ENCODE data around the gene TOR1AIP1. TPM values are rescaled to one million over a fixed set of nuclear protein-coding genes. Genes with fewer than 3 reads are reported as not detected.
"Not testable (repeated sequence)": the region's sequence is repeated elsewhere in the genome, so short reads cannot be mapped to it uniquely, and the experiment has no call there.

TOR1AIP1 gene, protein sequence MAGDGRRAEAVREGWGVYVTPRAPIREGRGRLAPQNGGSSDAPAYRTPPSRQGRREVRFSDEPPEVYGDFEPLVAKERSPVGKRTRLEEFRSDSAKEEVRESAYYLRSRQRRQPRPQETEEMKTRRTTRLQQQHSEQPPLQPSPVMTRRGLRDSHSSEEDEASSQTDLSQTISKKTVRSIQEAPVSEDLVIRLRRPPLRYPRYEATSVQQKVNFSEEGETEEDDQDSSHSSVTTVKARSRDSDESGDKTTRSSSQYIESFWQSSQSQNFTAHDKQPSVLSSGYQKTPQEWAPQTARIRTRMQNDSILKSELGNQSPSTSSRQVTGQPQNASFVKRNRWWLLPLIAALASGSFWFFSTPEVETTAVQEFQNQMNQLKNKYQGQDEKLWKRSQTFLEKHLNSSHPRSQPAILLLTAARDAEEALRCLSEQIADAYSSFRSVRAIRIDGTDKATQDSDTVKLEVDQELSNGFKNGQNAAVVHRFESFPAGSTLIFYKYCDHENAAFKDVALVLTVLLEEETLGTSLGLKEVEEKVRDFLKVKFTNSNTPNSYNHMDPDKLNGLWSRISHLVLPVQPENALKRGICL
- polyA plus RNA-seq (ENCODE audit: insufficient read length in 10 of 10), result 10 to 100 TPM; 45.2 to 65.1 (median 52.2) TPM
- long read RNA-seq, donor 1, full-length matches to known transcripts, result 12 of 24 reads
- long read RNA-seq, donor 1, partial matches to known transcripts, result 12 of 24 reads
- long read RNA-seq, donor 1, other reads (novel, unspliced or antisense), result 0 of 24 reads
- long read RNA-seq, donor 2, full-length matches to known transcripts, result 6 of 6 reads
- long read RNA-seq, donor 2, partial matches to known transcripts, result 0 of 6 reads
- long read RNA-seq, donor 2, other reads (novel, unspliced or antisense), result 0 of 6 reads
- long read RNA-seq, donor 3, result 0 reads
- long read RNA-seq, donor 4, full-length matches to known transcripts, result 5 of 20 reads
- long read RNA-seq, donor 4, partial matches to known transcripts, result 15 of 20 reads
- long read RNA-seq, donor 4, other reads (novel, unspliced or antisense), result 0 of 20 reads
- long read RNA-seq, donor 5, full-length matches to known transcripts, result 6 of 6 reads
- long read RNA-seq, donor 5, partial matches to known transcripts, result 0 of 6 reads
- long read RNA-seq, donor 5, other reads (novel, unspliced or antisense), result 0 of 6 reads
- long read RNA-seq, donor 6, full-length matches to known transcripts, result 4 of 4 reads
- long read RNA-seq, donor 6, partial matches to known transcripts, result 0 of 4 reads
- long read RNA-seq, donor 6, other reads (novel, unspliced or antisense), result 0 of 4 reads
- long read RNA-seq, donor 7, full-length matches to known transcripts, result 8 of 22 reads
- long read RNA-seq, donor 7, partial matches to known transcripts, result 14 of 22 reads
- long read RNA-seq, donor 7, other reads (novel, unspliced or antisense), result 0 of 22 reads
- long read RNA-seq, donor 8, full-length matches to known transcripts, result 4 of 4 reads
- long read RNA-seq, donor 8, partial matches to known transcripts, result 0 of 4 reads
- long read RNA-seq, donor 8, other reads (novel, unspliced or antisense), result 0 of 4 reads
- long read RNA-seq, donor 9, full-length matches to known transcripts, result 1 of 1 reads
- long read RNA-seq, donor 9, partial matches to known transcripts, result 0 of 1 reads
- long read RNA-seq, donor 9, other reads (novel, unspliced or antisense), result 0 of 1 reads

DNA sequence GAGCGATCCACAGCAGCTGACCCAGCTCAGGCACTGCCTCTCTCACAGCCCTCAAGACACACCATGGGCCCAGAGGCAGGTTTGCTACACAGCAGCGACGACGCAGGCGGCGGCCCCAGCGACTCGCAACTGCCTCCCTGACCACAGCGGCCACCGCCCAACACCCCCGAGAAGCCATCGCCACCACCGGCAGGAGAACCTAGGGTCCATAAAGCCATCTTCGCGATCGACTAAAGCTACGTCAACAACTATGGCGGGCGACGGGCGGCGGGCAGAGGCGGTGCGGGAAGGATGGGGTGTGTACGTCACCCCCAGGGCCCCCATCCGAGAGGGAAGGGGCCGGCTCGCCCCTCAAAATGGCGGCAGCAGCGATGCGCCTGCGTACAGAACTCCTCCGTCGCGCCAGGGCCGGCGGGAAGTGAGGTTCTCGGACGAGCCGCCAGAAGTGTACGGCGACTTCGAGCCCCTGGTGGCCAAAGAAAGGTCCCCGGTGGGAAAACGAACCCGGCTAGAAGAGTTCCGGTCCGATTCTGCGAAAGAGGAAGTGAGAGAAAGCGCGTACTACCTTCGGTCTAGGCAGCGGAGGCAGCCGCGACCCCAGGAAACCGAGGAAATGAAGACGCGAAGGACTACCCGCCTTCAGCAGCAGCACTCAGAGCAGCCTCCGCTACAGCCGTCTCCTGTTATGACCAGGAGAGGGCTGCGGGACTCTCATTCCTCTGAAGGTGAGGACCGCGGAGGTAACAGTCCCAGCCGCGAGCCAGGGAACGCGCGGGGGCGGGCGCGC is at the start of gene TOR1AIP1:
TOR1AIP1 (plus strand) TSS at position 33 of the 787 bp plus-strand sequence; CDS start at position 251, 218 bp downstream.
- peak; percentile 97 to 99 (median 98) for DNase-seq

DNA sequence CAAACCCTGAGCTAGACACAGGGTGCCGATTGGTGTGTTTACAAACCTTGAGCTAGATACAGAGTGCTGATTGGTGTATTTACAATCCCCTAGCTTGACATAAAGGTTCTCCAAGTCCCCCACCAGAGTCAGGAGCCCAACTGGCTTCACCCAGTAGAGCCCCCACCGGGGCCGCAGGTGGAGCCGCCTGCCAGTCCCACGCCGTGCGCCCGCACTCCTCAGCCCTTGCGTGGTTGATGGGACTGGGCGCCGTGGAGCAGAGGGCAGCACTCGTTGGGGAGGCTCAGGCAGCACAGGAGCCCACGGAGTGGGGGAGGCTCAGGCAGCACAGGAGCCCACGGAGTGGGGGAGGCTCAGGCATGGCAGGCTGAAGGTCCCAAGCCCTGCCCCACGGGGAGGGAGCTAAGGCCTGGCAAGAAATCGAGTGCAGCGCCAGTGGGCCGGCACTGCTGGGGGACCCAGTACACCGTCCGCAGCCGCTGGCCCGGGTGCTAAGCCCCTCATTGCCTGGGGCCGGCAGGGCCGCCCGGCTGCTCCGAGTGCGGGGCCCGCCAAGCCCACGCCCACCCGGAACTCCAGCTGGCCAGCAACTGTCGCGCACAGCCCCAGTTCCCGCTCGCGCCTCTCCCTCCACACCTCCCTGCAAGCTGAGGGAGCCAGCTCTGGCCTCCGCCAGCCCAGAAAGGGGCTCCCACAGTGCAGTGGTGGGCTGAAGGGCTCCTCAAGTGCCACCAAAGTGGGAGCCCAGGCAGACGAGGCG is 45.2 kb upstream of the TOR1AIP1 start:
- not testable (repeated sequence) for DNase-seq

DNA sequence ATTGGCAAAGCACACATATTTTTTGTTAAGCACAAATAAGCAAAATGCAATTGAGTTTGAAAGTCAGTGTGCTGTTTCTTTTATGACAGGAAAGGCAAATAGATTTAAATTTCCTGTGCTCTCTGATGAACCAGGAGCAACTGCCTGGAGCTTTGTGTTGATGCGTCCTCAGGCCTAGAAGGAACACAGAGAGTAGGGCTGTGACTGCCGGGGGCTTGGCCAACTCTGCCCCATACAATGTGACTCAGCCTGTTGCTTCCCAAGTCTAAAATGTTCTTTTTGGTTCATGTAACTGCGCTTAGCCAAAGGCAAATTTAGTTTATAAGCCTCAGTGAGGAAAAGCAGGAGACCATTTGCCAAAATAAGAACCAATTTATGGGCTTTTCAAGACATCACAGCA is 42.0 kb upstream of the TOR1AIP1 start:
- no peak for DNase-seq

DNA sequence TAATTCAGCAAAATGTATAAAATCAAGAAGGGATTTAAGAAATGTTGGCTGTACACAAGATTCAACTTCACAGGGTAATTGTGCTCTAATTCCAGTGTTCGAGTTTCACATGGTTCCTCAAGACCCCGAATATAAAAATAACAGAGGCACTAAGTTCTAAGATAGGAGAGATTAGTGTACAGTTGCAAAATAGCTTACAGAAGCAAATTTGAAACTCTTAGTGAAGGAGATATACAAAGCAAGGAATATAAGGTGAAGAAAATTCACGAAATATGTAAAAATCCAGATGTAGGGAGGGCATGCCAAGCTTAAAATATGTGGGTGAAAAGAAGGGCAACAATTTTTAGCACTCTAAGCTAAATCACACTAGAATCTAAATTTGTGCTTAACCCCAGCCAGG is 33.9 kb upstream of the TOR1AIP1 start:
- no peak for DNase-seq

DNA sequence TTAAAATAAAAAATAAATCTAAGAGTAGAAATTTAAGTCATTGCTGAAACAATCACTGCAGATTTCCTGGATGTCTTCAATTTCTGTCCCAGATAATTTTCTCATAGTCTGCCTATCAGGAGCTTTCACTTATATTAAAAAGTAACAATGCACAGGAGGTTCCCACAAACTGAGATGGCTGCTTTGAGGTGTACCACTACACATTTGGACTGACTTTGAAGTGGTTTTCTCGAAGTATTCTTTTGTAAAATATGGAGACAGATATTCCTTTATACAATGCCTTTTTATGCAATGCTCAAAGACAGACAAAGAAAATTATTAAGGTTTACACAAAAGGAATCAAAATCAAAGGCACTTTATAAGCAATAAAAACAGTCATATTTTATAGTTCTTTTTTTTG is 29.0 kb upstream of the TOR1AIP1 start:
- no peak for DNase-seq

DNA sequence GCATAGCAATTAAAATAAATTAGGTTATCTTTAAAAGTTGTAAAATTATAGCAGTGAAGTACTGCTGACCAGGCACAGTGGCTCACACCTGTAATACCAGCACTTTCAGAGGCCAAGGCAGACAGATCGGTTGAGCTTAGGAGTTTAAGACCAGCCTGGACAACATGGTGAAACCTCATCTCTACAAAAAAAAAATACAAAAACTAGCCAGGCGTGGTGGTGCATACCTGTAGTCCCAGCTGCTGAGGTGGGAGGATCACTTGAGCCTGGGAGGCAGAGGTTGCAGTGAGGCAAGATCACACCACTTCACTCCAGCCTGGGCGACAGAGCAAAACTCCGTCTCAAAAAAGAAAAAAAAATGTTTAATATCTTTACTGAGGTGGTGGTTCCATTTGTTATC is 26.3 kb upstream of the TOR1AIP1 start:
- not testable (repeated sequence) for DNase-seq

DNA sequence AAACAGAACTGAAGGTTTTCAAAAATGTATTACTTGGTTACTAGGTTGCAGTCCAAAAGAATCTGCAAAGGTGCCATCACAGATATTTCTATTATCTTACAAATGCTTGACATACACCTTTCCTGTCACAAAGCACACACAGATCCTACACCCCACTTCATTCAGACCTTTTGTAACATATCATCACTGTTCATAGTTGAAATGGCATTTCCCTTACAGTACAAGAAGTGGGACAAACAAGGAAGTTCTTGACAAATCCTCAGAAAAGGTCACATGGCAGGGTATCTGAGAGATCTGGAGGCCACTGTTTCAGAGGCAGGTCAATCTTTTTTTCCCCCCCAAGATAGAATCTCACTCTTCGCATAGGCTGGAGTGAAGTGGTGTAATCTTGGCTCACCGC is 25.8 kb upstream of the TOR1AIP1 start:
- DNase-seq, result no peak

DNA sequence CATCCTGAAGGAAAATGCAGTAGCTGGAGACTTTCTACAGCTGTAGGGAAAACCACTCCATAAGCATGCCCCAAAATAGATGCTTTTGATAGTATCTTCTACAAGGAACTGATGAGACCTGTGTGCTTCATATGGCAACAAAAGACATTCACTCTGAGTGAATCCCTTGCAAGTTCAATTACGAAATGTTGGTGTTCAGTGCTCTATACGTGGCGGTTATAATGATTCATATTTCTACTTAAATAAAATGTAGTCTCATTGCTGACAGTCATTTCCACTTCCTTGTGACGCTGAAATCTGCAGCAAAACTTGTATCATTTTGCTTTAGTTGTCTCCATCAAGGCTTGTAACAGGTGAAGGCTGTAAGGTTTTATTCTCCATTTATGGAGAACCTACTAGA is 25.1 kb upstream of the TOR1AIP1 start:
- no peak for DNase-seq

DNA sequence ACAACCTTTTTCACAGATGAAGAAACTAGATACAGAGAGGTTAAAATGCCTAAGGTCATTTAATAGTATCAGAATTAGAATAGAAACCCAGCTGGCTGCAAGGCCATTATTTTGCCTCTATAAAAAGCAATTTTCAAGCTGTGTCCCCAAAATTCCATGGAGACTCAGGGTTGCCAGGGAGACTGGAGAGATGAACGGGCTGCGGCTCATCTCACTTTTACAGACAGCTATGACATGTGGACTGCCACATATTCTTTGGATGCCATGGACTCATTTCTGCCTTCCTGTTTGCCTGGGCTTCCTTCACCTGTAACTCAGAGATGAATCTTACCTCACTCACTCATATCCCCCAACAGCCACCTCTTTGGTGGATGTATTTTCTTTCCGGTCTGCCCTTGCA is 21.4 kb upstream of the TOR1AIP1 start:
- no peak for DNase-seq

DNA sequence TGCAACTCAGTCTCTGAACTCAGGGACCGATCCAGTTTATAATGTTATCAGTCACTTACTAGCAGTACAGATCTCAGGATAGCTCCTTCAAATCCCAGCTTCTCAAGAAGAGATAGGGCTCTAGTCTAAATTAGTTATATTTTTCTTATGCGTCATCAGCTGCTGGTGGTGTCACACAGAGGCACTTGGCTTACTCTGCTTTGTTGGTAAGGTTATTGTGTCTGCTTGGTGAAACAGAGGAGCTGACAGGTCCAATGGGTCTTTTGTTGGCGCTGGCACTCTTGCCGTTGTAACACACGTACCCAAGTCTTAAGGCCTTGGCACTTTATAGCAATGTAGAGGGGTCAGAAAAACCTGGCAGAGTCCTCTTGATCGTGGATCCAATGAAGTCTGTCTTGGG is 16.7 kb upstream of the TOR1AIP1 start:
- no peak for DNase-seq

DNA sequence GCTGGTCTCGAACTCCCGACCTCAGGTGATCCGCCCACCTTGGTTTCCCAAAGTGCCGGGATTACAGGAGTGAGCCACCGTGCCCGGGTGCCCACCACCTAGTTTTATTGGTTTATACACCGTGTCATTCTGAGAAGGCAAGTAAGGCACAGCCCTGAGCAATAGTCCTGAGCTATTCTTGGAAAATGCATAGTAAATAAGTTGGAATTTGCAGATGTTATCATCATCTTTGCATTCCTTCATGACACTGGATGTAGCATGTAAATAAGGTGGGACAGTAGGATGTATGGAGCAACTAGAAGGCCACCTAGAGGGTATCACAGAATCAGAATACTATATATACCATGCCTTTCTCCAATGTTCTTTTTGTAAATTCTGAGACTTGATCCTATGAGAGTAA is 15.5 kb upstream of the TOR1AIP1 start:
- no peak for DNase-seq

DNA sequence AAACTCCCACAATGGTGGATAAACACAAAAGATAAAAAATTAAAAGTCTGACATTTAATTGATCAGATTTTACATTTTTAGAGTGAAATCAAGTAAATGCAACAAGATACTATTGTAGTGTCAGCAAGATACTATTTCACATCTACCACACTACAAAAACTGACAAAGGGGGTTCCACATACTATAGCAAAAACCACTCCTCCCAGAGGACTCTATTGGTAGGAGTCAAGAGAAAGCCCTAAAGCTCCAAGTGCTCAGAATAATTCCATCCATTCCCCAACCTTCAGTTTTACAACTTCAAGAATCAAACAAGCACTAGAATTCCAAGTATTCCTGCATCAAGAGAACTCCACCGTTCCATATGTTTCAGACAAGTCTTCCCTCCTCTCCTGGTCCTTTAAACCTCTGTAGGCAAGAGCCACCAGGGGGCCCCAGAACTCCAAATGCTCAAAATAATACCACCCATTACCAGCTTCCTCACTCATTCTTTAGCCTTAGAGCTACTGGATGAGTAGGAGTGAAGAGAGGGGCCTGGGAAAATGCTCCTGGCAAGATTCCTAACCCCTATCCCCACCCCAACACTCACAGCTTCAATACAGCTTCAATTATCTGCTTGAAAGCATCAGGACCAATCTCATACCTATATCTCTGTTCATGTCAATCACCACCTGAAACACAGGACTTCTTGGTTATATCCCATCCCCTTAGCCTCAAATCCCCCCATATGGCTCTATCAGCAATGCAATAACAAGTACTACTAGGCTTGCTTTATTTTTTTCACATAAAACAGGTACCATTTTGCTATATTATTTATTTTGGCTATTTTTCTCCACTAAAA is 14.4 kb upstream of the TOR1AIP1 start:
- DNase-seq, result peak in 2 of 3 donors; percentile 37 to 51

DNA sequence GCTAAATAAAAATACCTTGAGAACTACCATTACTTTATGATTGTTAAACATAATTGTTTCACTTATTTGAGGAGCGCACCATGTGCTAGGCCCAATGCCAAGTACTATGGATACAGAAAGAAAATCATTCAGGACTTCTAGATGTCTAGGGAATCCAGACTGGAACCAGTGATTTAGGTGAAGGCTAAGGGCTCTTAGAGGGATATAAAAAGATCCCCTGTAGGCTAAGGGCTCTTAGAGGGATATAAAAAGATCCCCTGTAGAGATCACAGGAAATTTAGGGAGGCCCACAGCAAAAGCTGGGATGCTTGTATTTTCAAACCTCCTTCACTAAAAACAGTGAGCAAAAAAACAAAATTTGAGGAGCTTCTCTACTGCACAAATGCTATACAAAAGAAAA is 11.2 kb upstream of the TOR1AIP1 start:
- DNase-seq, result no peak

DNA sequence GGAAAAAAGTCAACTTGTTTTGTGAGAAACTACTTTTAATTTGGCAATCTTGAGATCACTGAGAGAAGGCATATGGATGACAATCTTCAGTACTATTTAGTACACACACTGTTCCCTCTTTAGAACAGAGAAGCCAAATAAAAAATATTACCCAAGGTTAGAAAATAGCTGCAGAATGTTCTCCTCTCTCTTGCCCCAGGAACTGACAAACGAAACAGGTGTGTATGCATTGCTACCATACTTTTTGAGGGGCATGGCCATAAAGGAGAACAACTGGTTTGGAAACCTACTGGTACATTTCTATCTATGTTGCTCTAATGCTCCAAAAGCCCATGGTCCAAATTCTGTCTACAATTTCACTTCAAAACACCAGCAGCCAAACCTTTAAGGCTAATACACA is 10.1 kb upstream of the TOR1AIP1 start:
- DNase-seq, result no peak

DNA sequence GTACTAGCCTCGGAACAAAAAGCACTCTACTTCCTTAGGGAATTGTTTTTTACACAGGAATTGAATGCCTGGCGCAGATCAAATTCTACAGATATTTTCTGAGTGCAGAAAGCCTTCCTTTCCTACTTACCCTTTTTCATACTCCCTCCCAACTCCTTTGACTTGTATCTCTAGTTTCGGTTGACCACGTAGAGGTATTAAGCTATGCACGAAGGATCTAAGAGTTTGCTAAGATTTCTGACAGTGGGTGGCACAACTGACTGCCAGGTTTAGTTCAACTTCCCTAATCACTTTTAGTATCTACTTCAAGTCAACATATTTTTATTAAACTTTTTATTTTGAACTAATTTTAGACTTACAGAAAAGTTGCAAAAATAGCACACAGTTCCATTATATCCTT is 9.5 kb upstream of the TOR1AIP1 start:
- DNase-seq, result no peak

DNA sequence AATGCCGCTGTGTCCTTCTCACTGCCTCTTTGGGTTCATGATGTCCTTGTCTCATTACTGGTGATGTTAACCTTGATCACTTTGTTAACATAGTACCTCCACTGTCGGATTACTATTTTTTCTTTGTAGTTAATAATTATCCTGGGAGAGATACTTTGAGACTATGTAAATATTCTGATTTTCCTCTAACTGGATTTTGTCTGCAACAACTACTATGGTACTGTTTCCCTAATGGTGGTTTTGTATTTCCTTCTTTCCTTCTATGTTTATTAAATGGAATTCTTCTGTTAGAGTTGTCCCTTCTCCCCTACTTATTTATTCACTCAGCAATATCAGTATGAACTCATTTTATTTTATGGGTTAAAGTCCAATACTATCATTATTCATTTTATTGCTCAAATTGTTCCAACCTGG is 8.6 kb upstream of the TOR1AIP1 start:
- no peak for DNase-seq

DNA sequence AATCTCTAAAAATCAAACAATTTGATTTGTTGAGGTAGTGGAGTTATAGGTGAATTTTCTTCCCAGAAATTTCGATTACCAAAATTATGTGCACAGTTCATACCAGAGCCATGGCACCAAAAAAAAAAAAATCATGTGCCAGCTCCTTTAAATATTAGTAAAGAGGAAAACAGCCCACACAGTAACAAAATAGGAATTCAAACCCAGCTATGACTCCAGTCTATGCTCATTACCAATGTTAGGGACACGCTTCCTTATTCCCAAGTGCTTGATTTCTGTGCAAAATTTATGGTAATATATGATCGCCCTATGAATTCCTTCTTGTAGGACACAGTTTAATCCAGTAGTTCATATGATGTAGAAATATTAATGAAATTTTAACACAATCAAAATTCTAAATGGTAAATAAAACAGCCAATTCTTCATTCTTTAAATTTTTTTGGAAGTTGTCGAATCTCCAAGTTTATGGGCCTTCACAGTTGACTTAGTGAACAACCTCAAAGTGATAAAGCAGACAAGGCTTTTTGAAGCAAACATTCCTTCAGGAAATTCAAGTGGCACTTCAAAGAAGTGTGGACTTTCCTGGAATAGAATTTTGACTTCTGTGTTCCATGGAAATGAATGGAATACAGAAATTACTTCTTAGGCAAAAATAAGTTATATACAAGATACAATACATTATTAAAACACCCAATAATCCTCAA is 6.3 kb upstream of the TOR1AIP1 start:
- DNase-seq, result no peak

DNA sequence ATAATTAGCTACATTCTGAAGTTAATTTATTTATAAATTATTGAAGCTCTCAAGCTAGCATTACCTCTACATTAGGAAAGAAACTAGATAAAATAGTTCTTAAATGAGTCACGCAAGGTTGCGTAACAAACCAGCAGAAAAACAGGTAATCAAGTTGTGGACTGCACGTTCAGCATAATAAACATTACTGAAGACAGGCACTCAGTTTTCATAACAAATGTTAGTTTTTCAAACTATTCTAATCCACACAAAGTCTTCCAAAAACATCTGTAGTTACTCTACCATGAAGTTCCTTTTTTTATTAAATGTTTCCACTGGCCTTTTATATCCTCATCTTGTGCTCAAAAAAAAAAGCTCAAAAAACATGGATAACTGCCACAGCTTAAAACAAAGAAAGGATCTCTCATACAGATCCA is 5.8 kb upstream of the TOR1AIP1 start:
- peak in 1 of 3 donors; percentile 26 for DNase-seq

Data from muscle of back (tissue), 13 donors.